ENCODE measurements around the gene NFATC1. TPM values are rescaled to one million over a fixed set of nuclear protein-coding genes. Genes with fewer than 3 reads are reported as not detected.
A peak's percentile ranks its signal among the peaks of the same experiment; 100 is the strongest.

The NFATC1 gene
- total RNA-seq, 5 donors from 2014 or later (not counting 1 experiment from before 2014, with no cell fraction given) = 58.1 to 108 (median 66.0) TPM

DNA sequence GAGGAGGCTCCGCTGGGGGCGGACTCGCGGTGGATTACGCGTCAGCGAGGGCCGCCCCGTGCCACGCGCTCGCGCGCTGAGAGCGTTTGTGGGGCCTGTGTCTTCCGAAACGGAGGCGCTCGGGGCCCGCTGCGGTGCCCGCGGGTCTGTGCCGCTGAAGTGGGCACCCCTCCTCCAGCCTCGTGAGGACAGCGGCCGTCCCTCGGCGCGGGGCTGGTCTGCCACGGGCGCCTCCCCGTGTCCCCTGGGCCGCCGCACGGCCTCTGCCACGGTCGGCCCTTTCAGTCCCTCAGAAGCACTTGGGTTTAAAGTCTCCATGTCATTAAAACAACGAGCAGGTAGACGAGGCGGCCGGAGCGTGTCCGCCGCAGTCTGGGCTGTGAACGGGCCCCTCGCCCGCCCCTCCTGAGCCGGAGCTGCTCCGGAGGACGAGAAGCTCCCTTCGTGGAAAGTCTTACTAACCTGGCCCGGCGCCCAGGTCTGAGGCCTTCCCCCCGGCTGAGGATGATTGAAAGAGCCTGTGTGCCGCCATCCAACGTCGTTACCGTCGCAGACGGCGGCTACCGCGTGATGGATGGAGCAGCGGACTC, 97.6 kb downstream of the NFATC1 start:
- ChIA-PET CTCF (no interaction called here), POLR2A (no interaction called here)

DNA sequence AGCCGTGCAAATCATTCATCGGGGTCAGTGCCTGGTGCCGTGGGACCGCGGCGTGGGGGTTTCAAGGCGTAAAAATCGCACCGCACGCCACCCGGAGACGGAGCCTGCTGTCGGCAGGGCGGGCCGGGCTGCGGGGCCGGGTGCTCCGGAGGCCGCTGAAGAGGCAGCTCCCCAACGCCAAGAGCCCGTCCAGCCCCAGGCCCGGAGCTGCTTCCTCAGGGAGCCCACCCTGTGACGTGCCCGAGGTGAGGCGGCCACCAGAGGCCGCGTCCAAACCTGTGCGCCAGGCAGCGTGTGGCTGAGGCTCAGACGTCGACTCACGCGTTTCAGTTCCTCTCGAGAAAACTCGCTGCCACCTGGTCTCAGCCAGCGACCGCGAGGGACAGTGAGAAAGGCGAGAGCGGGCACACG, 98.1 kb downstream of the NFATC1 start:
- Mint-ChIP-seq H3K9me3 (peaks cover 4 to 11% (median 9%) of the 10 kb centered on the region in 3 donors), H3K27ac (no peak overlapping the region), H3K36me3 (peaks cover 42% of the 10 kb centered on the region), H3K4me3 (no peak overlapping the region), H3K27me3 (no peaks in the 10 kb centered on the region), H3K4me1 (peaks cover 18 to 32% (median 21%) of the 10 kb centered on the region in 3 donors)
- Histone ChIP-seq H3K4me3 (ENCODE audit: control insufficient read depth in 1 of 2, extremely low read depth in 1 of 2, low read length in 1 of 2) (no peak overlapping the region), H3K4me1 (ENCODE audit: control insufficient read depth in 1 of 2, extremely low read depth in 1 of 2, insufficient read depth in 2 of 2, low read length in 2 of 2) (peaks cover 0 to 22% of the 10 kb centered on the region in 2 experiments), H3K27ac (ENCODE audit: low read length) (no peak overlapping the region), H3K27me3 (replicated peaks in 1 of 2; ENCODE audit: control insufficient read depth in 2 of 2, extremely low read depth in 1 of 2, insufficient read depth in 2 of 2, low read length in 1 of 2) (no peaks in the 10 kb centered on the region), H3K36me3 (ENCODE audit: control insufficient read depth in 2 of 2, extremely low read depth in 1 of 2, insufficient read depth in 1 of 2, low read length in 1 of 2) (peaks cover 9 to 27% of the 10 kb centered on the region in 2 donors), H3K9me3 (no peaks in the 10 kb centered on the region)
- no peak for DNase-seq
- ATAC-seq (replicated peaks in 1 of 4) = no peak
- ChIA-PET POLR2A (no interaction called here), CTCF (no interaction called here)
- 97% methylated on average over 41 of the region's 41 CpGs for WGBS (ENCODE audit: insufficient coverage)

More for the DNA sequence above, 97.6 kb downstream of the NFATC1 start:
- Histone ChIP-seq H3K4me1 (ENCODE audit: control insufficient read depth in 1 of 2, extremely low read depth in 1 of 2, insufficient read depth in 2 of 2, low read length in 2 of 2) (peaks cover 0 to 22% of the 10 kb centered on the region in 2 experiments), H3K9me3 (no peaks in the 10 kb centered on the region), H3K27ac (ENCODE audit: low read length) (no peak overlapping the region), H3K4me3 (ENCODE audit: control insufficient read depth in 1 of 2, extremely low read depth in 1 of 2, low read length in 1 of 2) (no peak overlapping the region), H3K36me3 (ENCODE audit: control insufficient read depth in 2 of 2, extremely low read depth in 1 of 2, insufficient read depth in 1 of 2, low read length in 1 of 2) (peaks cover 9 to 32% of the 10 kb centered on the region in 2 donors), H3K27me3 (replicated peaks in 1 of 2; ENCODE audit: control insufficient read depth in 2 of 2, extremely low read depth in 1 of 2, insufficient read depth in 2 of 2, low read length in 1 of 2) (no peaks in the 10 kb centered on the region)
- Mint-ChIP-seq H3K4me3 (no peak overlapping the region), H3K9me3 (peaks cover under 1 to 7% (median 6%) of the 10 kb centered on the region in 3 donors), H3K27ac (no peak overlapping the region), H3K4me1 (peaks cover 18 to 32% (median 21%) of the 10 kb centered on the region in 3 donors), H3K36me3 (peaks cover 40% of the 10 kb centered on the region), H3K27me3 (no peaks in the 10 kb centered on the region)
- ATAC-seq (replicated peaks in 1 of 4) (no peak), DNase-seq (no peak)
- 97% methylated on average over 65 of the region's 65 CpGs for WGBS (ENCODE audit: insufficient coverage)

DNA sequence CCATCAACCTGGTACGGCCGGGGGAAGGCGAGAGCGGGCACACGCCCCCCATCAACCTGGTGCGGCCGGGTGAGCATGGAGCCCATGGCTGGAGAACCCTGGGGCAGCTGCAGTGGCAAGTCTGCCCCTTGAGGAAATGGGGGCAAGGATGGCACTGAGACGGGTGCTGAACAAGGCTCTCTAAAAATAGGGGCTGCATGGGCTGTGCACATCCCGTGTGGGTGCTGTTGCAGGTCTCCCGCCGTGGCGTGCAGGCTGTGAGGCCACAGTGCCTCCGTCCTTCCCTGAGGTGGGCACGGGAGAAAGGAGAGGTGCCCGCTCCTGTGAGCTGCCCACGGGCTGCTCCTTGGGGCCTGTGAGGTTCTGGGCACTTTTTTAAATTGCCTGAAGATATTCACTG, 99.2 kb downstream of the NFATC1 start:
- CTCF ChIA-PET = no interaction called here
- Histone ChIP-seq H3K36me3 (ENCODE audit: control insufficient read depth in 2 of 2, extremely low read depth in 1 of 2, insufficient read depth in 1 of 2, low read length in 1 of 2) (peaks cover 9 to 19% of the 10 kb centered on the region in 2 donors), H3K27ac (ENCODE audit: low read length) (no peak overlapping the region), H3K4me1 (ENCODE audit: control insufficient read depth in 1 of 2, extremely low read depth in 1 of 2, insufficient read depth in 2 of 2, low read length in 2 of 2) (peaks cover 0 to 19% of the 10 kb centered on the region in 2 experiments), H3K9me3 (peaks cover 5% of the 10 kb centered on the region), H3K27me3 (replicated peaks in 1 of 2; ENCODE audit: control insufficient read depth in 2 of 2, extremely low read depth in 1 of 2, insufficient read depth in 2 of 2, low read length in 1 of 2) (no peaks in the 10 kb centered on the region), H3K4me3 (ENCODE audit: control insufficient read depth in 1 of 2, extremely low read depth in 1 of 2, low read length in 1 of 2) (no peak overlapping the region)
- no peak overlapping the region for H3K27ac Mint-ChIP-seq
- H3K27me3 Mint-ChIP-seq = no peaks in the 10 kb centered on the region
- DNase-seq (no peak), ATAC-seq (replicated peaks in 1 of 4) (no peak)
- POLR2A ChIA-PET = no interaction called here
- peaks cover 13 to 22% (median 19%) of the 10 kb centered on the region in 3 donors for H3K9me3 Mint-ChIP-seq
- H3K4me3 Mint-ChIP-seq = no peak overlapping the region
- H3K4me1 Mint-ChIP-seq = peaks cover 15 to 31% (median 21%) of the 10 kb centered on the region in 3 donors
- H3K36me3 Mint-ChIP-seq = peaks cover 53% of the 10 kb centered on the region
- whole genome bisulfite sequencing (ENCODE audit: insufficient coverage) = 100% methylated on average over 9 of the region's 16 CpGs

DNA sequence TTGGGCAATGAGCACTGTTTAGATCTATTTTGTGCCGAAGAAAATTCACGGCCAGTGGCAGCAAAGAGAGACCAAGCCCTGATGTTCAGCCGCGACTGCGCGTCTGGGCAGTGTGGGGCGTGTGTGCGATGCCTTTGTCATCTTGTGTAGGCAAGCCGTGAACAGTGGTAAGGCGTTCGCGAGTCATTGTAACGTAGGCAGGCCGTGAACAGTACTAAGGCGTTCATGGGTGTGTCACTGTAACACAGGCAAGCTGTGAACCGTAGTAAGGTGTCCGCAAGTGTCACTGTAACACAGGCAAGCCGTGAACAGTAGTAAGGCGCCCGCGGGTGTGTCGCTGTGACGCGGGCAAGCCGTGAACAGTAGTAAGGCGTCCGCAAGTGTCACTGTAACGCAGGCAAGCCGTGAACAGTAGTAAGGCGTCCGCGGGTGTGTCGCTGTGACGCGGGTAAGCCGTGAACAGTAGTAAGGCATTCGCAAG, 99.9 kb downstream of the NFATC1 start:
- no peaks in the 10 kb centered on the region for H3K27me3 ChIP-seq (replicated peaks in 1 of 2; ENCODE audit: control insufficient read depth in 2 of 2, extremely low read depth in 1 of 2, insufficient read depth in 2 of 2, low read length in 1 of 2)
- H3K4me1 Mint-ChIP-seq = peaks cover 15 to 27% (median 21%) of the 10 kb centered on the region in 3 donors
- peaks cover 0 to 15% of the 10 kb centered on the region in 2 experiments for H3K4me1 ChIP-seq (ENCODE audit: control insufficient read depth in 1 of 2, extremely low read depth in 1 of 2, insufficient read depth in 2 of 2, low read length in 2 of 2)
- H3K36me3 ChIP-seq (ENCODE audit: control insufficient read depth in 2 of 2, extremely low read depth in 1 of 2, insufficient read depth in 1 of 2, low read length in 1 of 2) = peaks cover 9 to 19% of the 10 kb centered on the region in 2 donors
- ATAC-seq (replicated peaks in 1 of 4) (peak in 2 of 4 experiments; percentile 13 to 72), DNase-seq (no peak)
- no peaks in the 10 kb centered on the region for H3K27me3 Mint-ChIP-seq
- POLR2A ChIA-PET = no interaction called here
- H3K4me3 Mint-ChIP-seq = no peak overlapping the region
- peaks cover 59% of the 10 kb centered on the region for H3K36me3 Mint-ChIP-seq
- no peak overlapping the region for H3K27ac Mint-ChIP-seq
- H3K4me3 ChIP-seq (ENCODE audit: control insufficient read depth in 1 of 2, extremely low read depth in 1 of 2, low read length in 1 of 2) = no peak overlapping the region
- WGBS (ENCODE audit: insufficient coverage) = 95% methylated on average over 30 of the region's 37 CpGs
- CTCF ChIA-PET = no interaction called here
- H3K9me3 ChIP-seq = peaks cover 6% of the 10 kb centered on the region
- H3K9me3 Mint-ChIP-seq = peaks cover 15 to 29% (median 19%) of the 10 kb centered on the region in 3 donors
- no peak overlapping the region for H3K27ac ChIP-seq (ENCODE audit: low read length)

DNA sequence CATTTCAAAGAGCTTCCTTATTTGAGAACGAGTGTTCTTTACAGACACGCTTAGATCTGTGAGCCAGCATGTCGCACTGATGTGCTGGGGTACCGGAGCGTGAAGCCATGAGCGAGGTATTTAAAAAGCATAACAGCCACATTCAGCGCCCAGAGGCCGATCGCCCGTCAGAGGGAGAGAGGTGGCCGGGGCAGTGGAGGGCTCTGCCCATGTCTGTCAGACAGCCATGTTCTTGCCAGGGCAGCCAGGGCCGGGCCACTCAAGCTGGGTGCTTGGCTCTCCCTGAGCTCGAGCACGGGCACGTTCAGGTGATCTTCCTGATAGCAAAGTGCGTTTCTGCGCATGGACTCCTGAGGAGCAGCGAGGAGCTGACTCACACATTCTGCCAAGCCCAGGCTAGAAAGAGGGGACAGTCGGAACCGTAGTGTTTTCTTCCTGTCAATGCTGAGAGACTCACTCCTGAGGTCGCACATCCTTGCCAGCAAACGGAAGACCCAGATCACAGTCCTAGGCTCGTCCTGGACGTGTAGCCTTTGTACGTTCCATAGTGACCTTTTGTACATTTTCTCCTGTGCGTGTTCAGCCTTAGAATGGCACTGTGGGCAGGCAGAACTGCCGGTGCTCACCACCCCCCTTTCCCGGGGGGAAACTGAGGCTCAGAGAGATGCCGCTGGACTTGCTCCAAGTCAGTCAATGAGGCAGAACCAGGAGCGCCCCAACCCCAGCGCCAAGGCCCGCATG, 100.7 kb downstream of the NFATC1 start:
- ChIA-PET CTCF (no interaction called here), POLR2A (no interaction called here)
- Mint-ChIP-seq H3K27ac (no peak overlapping the region), H3K9me3 (peaks cover 15 to 29% (median 19%) of the 10 kb centered on the region in 3 donors), H3K36me3 (peaks cover 55% of the 10 kb centered on the region), H3K27me3 (no peaks in the 10 kb centered on the region), H3K4me3 (no peak overlapping the region), H3K4me1 (peaks cover 9 to 20% (median 14%) of the 10 kb centered on the region in 3 donors)
- no peak overlapping the region for H3K4me3 ChIP-seq (ENCODE audit: control insufficient read depth in 1 of 2, extremely low read depth in 1 of 2, low read length in 1 of 2)
- no peak overlapping the region for H3K27ac ChIP-seq (ENCODE audit: low read length)
- peaks cover 9 to 19% of the 10 kb centered on the region in 2 donors for H3K36me3 ChIP-seq (ENCODE audit: control insufficient read depth in 2 of 2, extremely low read depth in 1 of 2, insufficient read depth in 1 of 2, low read length in 1 of 2)
- H3K9me3 ChIP-seq = peaks cover 6% of the 10 kb centered on the region
- peaks cover 0 to 14% of the 10 kb centered on the region in 2 experiments for H3K4me1 ChIP-seq (ENCODE audit: control insufficient read depth in 1 of 2, extremely low read depth in 1 of 2, insufficient read depth in 2 of 2, low read length in 2 of 2)
- ATAC-seq (replicated peaks in 1 of 4) (no peak), DNase-seq (no peak)
- no peaks in the 10 kb centered on the region for H3K27me3 ChIP-seq (replicated peaks in 1 of 2; ENCODE audit: control insufficient read depth in 2 of 2, extremely low read depth in 1 of 2, insufficient read depth in 2 of 2, low read length in 1 of 2)
- WGBS (ENCODE audit: insufficient coverage) = 96% methylated on average over 32 of the region's 32 CpGs

DNA sequence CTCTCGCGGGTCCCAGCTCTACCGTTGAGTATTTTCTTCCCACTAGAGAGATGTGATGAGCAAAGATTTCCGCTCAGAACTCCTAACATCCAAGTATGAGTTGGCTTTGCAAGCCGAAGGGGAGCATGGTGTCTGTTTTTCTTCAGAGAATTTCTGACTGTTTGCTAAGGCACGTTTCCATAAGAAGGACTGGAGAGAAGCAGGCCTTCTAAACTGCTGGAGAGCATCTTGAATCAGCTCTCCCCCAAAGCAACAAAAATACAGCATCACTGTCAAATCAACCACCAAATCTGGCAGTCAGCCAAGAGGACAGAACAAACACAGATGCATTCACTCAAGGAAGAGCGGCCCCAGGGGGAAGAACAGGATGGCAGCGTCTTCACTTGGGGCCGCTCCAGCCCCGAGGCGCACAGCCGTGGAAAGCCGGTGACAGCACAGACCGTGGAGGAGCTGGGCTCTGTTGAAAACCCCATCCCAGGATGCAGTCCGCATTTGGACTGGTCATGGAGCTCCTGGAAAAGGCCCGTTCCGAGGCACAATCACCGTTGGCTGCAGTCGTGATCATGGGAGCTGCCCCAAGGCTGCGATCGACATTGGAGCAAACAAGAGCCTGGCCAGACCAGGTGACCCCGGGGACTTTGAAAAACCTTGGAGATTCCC, 101.4 kb downstream of the NFATC1 start:
- ATAC-seq (replicated peaks in 1 of 4) (no peak), DNase-seq (no peak)
- Histone ChIP-seq H3K4me3 (ENCODE audit: control insufficient read depth in 1 of 2, extremely low read depth in 1 of 2, low read length in 1 of 2) (no peak overlapping the region), H3K36me3 (ENCODE audit: control insufficient read depth in 2 of 2, extremely low read depth in 1 of 2, insufficient read depth in 1 of 2, low read length in 1 of 2) (peaks cover 9 to 19% of the 10 kb centered on the region in 2 donors), H3K4me1 (ENCODE audit: control insufficient read depth in 1 of 2, extremely low read depth in 1 of 2, insufficient read depth in 2 of 2, low read length in 2 of 2) (peaks cover 0 to 7% of the 10 kb centered on the region in 2 experiments), H3K9me3 (peaks cover 6% of the 10 kb centered on the region), H3K27me3 (replicated peaks in 1 of 2; ENCODE audit: control insufficient read depth in 2 of 2, extremely low read depth in 1 of 2, insufficient read depth in 2 of 2, low read length in 1 of 2) (no peaks in the 10 kb centered on the region), H3K27ac (ENCODE audit: low read length) (no peak overlapping the region)
- H3K36me3 Mint-ChIP-seq = peaks cover 51% of the 10 kb centered on the region
- CTCF ChIA-PET = no interaction called here
- no peak overlapping the region for H3K27ac Mint-ChIP-seq
- WGBS (ENCODE audit: insufficient coverage) = 95% methylated on average over 19 of the region's 22 CpGs
- no peaks in the 10 kb centered on the region for H3K27me3 Mint-ChIP-seq
- POLR2A ChIA-PET = no interaction called here
- H3K4me3 Mint-ChIP-seq = no peak overlapping the region
- peaks cover 7 to 17% (median 7%) of the 10 kb centered on the region in 3 donors for H3K4me1 Mint-ChIP-seq
- peaks cover 15 to 29% (median 19%) of the 10 kb centered on the region in 3 donors for H3K9me3 Mint-ChIP-seq
